Measurements from ENCODE around the gene HLF. TPM values are rescaled to one million over a fixed set of nuclear protein-coding genes. Genes with fewer than 3 reads are reported as not detected.
"Not testable (repeated sequence)": the region's sequence is repeated elsewhere in the genome, so short reads cannot be mapped to it uniquely, and the experiment has no call there.

HLF gene
- total RNA-seq, 1 donor from 2014 or later, result 0.91 TPM

DNA sequence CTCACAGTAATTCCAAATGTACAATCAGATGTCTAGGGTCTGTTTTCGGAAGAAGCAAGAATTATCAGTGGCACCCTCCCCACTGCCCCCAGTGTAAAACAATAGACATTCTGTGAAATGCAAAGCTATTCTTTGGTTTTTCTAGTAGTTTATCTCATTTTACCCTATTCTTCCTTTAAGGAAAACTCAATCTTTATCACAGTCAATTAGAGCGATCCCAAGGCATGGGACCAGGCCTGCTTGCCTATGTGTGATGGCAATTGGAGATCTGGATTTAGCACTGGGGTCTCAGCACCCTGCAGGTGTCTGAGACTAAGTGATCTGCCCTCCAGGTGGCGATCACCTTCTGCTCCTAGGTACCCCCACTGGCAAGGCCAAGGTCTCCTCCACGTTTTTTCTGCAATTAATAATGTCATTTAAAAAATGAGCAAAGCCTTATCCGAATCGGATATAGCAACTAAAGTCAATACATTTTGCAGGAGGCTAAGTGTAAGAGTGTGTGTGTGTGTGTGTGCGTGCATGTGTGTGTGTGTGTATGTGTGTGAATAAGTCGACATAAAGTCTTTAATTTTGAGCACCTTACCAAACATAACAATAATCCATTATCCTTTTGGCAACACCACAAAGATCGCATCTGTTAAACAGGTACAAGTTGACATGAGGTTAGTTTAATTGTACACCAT, 59.7 kb downstream of the HLF start:
- intact Hi-C loops (cut with micrococcal nuclease), result no loop called here

DNA sequence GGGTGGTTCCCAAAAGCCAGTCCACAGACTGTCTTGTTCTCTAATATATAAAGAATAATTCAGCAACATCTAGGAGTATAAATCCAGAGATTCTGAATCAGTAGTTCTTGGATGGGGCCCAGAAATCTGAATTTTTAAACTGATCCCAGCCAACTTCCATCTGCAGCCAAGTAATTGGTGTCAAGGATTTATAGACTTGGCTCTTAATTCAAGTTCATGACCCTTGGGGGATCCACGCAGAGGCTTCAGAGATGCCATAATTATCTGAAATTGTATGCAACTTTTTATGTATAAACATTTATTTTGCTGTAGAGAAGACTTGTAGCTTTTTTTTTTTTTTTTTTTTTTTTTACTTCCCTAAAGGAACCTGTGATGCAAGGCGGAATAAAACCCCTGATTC, 60.6 kb downstream of the HLF start:
- intact Hi-C loops (cut with micrococcal nuclease), result no loop called here

DNA sequence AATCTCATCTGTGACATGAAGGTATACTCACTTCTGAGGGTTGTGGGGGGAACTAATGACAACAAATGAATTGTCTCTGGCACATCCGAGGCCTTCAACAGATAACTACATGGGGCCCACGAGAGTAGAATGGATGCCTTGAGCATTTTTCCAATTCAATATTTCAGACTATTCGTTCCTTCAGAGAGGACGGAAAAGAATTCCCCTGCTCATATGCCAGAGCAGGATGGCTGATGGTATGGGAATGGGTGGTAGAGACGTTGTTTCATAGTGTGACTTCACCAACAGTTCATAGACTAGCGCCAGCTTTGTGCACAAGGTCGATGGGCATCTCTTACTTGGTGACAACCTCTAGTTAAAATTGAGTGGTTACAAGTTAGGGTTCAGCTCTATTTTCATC, 61.3 kb downstream of the HLF start:
- intact Hi-C loops (cut with micrococcal nuclease), result no loop called here

DNA sequence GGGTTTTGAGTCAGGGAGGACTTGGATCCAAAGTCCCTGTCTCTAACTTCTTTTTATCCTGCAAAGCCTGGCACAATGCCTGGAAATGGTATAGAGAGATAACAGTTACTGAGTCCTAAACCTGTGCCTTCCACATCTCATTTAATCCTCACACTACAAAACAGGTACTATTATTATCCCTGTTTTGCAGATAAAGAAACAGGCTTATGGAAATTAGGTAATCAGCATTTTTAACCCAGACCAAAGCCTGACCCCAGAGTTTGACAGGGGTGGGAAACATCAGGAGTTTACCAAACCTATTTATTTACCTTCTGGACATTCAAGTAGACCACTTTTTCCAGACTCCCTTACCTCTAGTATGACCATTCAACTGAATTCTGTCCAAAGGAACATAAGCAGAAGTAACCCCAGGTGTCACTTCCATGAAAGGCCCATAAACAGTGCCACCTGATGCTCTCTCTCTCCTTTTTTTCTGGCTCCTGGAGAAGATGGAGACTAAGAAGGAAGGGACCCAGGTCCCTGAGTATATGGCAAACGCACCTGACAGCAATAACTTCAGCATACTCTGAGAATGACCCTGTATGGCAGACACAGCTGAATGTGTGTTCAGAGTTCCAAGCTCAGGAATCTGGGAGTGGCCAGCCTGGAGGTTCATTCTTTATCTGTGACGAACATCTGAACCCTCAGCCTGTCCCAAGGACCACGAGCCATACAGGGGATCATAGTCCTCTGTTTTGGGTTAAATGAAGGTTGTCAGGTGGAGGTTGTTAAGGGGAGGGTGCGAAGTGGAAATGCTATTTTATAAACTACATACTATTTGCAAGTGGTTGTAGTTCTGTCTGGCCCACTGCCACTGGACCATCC, 62.7 kb downstream of the HLF start:
- intact Hi-C loops (cut with micrococcal nuclease), result no loop called here

DNA sequence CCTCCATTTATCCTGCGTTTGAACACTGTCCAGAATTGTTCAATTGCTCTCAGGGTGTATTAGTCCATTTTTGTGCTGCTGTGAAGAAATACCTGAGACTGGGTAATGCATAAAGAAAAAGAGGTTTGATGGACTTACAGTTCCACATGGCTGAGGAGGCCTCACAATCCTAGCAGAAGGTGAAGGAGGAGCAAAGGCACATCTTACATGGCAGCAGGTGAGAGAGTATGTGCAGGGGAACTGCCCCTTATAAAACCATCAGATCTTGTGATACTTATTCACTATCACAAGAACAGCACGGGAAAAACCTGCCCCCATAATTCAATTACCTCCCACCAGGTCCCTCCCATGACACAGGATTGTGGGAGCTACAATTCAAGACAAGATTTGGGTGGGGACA, 63.8 kb downstream of the HLF start:
- intact Hi-C loops (cut with micrococcal nuclease), result not testable (repeated sequence)

DNA sequence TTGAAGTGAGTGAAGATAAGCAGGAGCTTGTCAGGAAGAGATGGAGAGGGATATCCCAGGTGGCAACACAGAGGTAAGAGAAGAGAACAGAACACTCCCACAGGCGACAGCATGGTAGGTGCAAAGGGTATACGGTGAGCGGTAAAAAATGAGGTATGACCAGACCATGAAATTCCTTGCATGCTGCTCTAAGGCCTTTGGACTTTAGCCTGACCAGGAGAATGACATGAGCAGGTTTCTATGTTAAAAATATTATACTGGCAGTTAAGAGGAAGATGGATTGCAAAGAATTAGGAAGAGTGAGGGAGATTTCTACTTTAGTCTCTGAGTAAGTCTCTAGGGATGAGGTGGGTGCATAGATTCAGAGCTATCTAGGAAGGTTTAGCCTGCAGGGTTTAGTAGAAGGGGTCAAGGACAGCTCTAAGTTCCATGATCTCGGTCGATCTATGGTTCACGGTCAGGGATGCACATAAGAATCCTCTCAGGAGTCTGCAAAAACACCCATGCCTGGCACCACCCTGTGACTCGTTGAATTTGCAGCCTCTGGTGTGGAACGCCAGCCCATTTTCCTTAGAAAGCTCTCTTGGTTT, 65.7 kb downstream of the HLF start:
- intact Hi-C loops (cut with micrococcal nuclease), result no loop called here

DNA sequence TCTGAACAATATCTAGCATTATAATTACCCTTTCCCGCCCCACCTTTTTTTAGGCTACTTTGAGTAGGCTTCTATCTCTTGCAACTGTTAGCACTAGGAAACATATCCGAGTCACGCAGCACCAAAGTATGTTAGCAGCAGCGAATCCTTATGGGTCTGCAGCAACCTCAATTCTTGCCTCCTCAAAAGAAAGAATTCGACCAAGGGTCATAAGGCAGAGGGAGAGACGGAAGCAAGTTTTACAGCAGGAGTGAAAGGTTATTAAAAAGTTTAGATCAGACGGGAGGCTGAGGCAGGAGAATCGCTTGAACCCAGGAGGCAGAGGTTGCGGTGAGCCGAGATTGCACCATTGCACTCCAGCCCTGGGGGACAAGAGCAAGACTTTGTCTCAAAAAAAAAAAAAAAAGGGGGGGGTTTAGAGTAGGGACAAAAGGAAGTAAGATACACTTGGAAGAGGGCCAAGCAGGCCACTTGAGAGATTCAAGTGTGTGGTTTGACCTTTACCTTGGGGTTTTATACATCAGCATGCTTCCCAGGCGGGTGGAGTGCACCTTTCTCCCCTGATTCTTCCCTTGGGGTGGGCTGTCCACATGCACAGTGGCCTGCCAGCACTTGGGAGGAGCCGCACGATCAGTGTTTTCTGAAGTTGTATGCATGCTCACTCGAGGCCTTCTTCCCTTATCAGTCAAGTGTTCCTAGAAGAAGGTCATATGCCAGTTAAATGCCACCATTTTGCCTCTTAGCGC, 67.7 kb downstream of the HLF start:
- intact Hi-C loops (cut with micrococcal nuclease), result no loop called here

DNA sequence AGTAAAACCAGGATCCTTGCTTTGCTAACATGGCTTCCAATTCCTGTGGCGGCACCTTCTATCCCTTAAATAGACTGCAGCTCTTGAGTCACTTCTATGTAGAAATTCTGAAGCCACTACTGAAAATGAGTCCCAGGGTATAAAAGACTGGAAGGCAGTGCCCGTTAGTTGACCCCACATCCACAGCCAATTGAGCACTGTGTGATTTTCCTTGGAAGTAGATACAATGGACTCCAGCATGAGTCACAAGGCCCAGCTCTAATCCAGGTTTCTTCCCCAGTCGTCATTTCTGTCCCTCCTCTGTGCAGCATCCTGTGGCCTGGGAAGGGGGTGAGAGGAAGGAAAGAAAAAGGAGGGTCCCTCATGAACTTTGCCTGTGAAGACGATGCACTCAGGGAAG, 69.5 kb downstream of the HLF start:
- intact Hi-C loops (cut with micrococcal nuclease), result no loop called here

DNA sequence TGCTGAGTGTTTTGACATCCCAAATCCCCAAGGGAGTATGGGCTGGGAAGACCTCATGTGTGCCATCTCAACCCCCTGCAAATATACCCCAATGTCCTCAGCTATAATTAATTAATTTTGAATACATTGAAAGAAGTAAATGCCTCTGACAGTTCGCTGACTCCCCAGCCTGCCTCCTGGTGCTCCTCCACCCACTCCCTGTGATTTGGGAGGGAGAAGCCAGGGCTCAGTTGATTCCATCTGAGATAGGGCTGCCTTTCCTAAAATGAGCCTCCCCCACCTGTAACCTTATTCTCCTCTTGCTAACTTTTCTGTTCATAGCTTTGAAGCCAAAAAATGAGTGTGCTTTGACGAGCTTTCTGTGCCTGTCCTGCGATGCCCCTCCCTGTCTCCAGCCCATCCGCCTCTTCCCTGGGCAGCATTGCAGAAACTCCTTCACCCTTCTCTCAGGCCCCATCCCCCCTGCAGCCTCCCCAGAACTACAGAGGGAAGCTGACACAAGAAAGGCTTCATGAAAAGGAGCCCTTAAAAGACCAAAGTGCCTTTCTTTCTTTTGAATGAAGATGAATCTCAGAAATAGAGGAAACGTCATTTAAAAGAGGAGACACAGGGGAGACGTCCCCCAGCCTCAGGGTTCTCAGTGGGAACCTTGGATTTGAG, 70.3 kb downstream of the HLF start:
- intact Hi-C loops (cut with micrococcal nuclease), result no loop called here

DNA sequence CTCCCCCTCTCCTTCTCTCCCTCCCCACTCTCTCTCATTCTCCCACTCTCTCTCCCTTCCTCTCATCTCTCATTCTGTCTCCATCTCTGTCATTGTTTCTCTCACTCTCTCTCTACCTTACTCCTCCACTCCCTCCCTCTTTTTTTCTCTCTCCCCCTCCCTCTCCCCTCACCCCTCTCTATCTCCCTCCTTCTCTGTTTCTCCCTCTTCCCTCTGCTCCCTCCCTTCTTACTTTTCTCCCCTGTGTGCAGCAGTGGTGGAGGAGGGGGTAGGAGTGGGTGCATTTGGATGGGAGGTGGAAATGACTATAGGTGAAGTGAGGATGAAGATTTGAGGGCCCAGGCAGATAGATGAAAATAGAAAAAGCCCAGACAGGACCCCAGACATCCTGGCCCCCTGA, 70.9 kb downstream of the HLF start:
- intact Hi-C loops (cut with micrococcal nuclease), result no loop called here

DNA sequence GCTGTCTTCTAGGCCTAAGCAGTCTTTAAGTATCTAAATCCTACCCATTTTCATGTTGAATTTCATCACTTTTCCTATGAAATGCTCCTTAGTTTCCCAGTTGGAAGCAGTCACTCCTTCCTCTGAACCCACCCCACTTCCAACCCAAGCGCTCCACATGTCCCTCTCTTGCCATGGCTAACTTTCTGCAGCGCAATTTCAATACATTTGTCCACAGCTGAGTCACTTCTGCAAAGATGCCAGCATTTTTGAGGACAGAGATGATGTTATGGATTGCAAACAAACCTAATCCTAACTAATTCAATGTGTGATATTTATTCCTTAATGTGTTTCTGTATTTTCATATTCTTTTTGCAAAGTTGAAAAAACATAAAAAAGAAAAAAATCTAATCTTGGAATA, 71.7 kb downstream of the HLF start:
- intact Hi-C loops (cut with micrococcal nuclease), result no loop called here

DNA sequence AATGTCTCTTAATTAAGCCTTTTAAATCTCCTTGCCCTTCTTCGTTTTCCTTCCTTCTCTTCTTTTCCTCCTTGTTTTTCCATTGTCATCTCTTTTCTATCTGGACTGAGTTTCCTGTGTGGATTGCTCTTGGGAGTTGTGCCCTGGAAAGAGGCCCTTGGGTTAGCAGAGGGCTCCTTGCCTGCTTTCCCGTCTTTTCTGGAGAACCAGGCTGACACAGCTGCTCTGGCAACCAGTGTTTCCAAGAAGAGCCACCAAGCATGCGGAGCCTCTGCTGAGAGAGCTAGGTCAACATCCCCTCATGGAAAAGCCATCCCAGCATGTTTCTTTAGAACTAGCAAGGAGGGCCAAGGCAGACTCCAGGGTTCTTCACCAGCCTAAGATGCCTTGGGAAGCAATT, 75.4 kb downstream of the HLF start:
- intact Hi-C loops (cut with micrococcal nuclease), result no loop called here

DNA sequence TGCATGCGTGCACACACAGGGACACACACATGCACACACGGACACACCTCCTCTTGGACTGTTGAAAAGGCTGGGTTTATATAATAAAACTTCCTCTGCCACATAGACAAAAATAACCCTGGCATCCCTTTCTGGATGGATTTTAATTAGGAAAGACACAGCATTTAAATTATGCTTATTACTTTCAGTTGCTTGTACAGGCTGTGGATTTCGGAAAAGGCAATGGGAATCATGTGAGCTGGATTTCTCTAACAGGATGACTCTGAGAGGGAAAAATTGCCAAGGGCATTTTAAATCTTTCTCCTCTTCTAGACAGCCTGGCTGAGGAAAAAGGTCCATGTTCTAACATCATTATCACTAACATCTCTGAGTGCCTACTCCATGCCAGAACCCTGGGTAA, 75.9 kb downstream of the HLF start:
- intact Hi-C loops (cut with micrococcal nuclease), result no loop called here

DNA sequence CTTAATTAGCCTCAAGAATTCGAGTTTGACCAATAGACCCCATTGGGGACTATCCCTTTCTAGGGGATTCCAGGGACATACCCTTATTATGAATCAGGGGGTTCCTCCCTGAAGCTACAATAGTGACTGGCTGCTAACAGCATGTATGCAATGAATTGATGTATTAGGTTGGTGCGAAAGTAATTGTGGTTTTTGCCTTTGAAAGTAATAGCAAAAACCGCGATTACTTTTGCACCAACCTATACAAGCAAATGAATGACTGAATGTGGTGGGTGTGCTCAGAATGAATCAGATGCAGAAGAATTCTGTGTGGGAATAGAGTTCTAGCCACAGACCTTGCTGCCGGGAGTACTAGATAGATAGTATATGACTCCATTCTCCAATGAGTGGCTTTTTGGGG, 76.7 kb downstream of the HLF start:
- intact Hi-C loops (cut with micrococcal nuclease), result no loop called here

DNA sequence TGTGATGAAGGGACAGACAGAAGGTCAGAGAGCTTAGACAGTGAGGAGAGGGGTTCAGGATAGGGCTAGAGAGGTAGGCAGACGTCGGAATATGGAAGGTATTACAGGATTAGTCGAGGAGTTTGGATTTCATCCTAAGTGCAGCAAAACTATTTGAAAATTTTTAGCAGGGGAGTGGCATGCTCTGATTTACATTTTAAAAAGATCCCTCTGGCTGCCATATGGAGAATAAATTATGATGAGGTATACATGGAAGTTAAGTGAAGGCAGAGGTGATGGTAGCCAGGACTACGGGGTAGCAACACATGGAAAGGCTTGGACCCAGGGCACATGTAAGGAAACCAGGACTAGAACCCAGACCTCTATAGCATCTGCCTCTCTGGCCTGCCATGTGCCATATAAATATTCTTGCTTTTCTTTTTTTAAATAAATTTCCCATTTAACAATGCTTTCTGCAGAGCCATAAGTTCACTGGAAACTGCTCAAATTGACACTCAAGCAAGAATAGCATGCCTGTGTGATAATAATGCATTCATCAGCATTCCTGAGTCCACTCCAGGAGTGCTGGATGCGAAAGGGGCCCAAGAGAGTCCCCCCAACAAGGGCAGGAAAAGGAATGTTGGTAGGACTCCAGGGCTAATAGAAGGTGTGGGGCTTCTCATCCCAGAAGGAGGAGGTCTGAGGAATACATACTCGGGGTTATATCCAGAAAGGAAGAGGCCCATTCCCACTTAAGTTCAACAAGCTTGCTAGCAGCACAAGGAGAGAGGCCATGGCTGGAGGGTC, 78.2 kb downstream of the HLF start:
- intact Hi-C loops (cut with micrococcal nuclease), result no loop called here

DNA sequence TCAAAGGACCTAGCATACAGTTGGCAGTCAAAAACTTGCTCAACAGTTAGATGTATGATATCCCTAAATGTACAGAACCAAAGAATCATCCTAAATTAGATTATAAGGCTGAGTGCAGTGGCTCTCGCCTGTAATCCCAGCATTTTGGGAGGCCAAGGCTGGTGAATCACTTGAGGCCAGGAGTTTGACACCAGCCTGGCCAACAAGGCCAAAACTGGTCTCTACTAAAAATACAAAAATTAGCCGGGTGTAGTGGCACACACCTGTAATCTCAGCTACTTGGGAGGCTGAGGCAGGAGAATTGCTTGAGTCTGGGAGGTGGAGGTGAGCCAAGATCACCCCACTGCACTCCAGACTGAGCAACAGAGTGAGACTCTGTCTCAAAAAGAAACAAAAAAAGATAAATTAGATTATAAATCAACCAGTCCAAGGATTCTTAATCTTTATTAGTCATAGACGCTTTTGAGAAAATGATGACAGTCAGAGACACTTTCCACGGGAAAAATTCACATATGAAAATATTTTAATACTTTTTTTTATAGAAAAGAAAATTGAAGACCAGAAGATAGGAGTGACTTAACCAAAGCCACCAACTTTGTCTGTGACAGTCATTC, 79.2 kb downstream of the HLF start:
- intact Hi-C loops (cut with micrococcal nuclease), result loop anchor here (1.0 to 2.0 kb wide), 5 partner anchors 29 to 375 kb away; partner anchors contain the start of genes COX11, HLF and STXBP4

DNA sequence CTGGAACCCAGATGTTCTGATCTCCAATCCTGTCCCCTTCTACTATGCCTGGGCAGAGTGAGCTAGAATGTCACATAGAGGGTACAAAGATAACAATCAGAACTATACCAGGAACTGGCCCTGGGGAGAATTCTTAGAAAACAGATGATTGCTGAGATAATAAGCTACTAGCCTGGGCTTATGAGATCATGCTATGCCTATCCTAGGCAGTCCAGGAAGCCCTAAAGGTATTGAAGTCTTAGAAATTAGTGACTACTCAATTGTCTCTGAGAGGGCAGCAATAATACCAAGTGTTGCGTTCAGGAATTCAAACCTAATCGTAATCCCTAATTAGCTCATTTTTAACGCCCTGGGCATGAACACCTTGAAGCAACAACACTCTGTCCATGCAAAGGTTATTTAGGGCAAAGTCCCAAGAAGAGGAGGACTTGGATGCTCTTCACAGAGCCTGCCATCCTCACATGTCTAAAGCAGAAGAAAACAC, 79.8 kb downstream of the HLF start:
- intact Hi-C loops (cut with micrococcal nuclease), result loop anchor here (1.0 to 2.0 kb wide), 5 partner anchors 29 to 376 kb away; partner anchors contain the start of genes COX11, HLF and STXBP4

DNA sequence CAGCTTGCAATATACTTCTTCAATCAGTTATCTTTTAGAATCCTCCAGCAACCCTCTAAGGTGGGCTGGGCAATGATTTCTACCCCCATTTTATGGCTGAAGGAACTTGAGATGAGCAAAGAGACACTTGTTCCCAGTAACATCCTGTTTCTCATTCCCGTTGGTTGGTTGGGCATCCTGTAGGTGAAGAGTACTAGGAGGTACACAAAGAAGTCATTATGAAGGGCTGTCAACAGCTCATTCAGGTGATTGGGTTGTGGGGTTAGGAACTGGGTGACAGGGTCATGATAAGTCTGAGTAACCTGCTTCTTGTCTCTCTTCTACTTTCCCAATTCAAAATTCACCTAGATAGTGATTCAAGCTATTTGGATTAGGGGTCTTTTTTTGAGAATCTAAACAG, 80.4 kb downstream of the HLF start:
- intact Hi-C loops (cut with micrococcal nuclease), result loop anchor here (2.0 to 5.0 kb wide), 2 partner anchors 43 to 376 kb away; partner anchors contain the start of genes COX11 and STXBP4

DNA sequence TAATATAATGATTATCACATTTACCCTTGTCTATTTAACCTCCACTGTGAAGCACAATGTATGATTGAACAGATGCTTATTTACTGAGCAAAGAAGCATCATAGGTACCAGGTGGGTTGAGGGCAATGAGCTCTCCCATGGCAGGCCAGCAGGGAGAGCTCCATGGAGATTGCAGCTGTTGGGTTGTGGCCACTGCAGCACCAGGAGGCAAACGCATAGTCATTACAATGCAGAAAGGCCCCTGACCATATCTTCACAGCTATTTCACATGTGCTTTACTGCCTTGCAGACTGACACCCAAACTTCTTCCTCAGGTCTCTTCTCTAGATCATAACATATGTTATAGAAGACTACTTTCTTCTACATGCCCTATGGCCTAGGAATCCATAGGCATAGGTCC, 81.9 kb downstream of the HLF start:
- intact Hi-C loops (cut with micrococcal nuclease), result loop anchor here (5.0 kb wide), 1 partner anchor 44 kb away; no protein-coding TSS in a partner anchor

Measured in T-helper 2 cell treated with Interferon-gamma antibody and Interleukin-4, amounts not matched to agents 100 ng/mL and 5 ng/mL, for 36 hours (primary cell).